GM21529 (cell line): ENCODE results near the gene NKAIN2.
A peak's percentile ranks its signal among the peaks of the same experiment; 100 is the strongest.

Source experiments
- ATAC-seq: cut with Tn5 transposase; IDR thresholded peaks from one replicate; pipeline ENCODE4 v1.9.1; 2021; ENCODE audit not compliant: unreplicated experiment

Gene NKAIN2

DNA sequence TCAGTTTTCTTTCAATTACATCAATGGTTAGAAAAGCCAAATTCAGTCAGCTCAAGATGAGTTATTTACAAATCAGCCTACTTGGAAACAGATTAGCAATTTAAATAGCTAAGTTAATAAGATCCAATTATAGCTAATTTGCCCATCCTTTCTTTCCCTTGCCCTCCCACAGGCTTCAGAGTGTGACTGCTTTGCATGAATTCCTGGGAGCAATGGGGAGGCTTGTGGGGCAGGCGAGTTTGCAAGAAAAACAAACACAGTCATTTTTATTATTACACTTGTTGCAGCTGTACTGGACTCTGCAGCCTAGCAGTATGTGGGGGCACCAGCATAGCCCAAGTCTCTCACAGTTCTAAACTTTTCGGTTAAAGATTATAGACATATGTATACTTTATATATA lies 219.0 kb downstream of the NKAIN2 start:
- ATAC-seq, result no peak

DNA sequence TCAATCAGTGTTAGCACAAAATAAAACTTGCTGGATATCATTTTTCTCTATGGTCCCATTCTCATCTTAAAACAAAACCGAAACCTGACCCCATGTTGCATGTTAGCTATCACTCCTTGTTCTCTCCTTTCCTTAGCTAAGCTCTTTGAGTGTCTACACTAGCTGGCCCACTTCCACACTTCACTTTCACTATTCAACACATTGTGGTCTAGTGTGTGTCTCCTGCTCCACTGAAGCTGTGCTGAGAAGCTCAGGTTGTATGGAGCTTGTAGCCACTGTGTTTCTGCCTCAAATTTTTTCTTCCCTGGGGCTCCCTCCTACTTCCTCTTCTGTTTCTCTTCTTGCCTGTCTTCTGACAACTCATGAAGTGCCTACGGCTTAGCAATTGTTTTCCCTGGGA lies 223.0 kb downstream of the NKAIN2 start:
- ATAC-seq, result no peak

DNA sequence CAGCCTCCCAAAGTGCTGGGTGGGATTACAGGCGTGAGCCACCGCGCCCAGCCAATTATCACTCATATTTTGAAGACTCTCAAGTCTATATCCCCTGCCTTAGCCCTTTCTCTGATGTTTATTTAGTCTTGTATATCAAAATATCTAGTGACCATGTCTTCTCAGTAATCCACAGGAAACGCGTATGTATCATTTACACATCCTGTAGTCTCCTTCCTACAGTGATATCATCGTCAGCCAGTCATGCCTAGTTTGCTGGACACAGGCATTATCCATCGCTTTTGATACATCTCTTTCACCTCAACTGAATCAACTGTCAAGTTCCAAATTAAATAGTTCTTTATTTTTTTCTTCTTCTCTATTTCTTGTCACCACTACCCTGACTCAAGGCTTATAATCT lies 223.7 kb downstream of the NKAIN2 start:
- ATAC-seq, result no peak

DNA sequence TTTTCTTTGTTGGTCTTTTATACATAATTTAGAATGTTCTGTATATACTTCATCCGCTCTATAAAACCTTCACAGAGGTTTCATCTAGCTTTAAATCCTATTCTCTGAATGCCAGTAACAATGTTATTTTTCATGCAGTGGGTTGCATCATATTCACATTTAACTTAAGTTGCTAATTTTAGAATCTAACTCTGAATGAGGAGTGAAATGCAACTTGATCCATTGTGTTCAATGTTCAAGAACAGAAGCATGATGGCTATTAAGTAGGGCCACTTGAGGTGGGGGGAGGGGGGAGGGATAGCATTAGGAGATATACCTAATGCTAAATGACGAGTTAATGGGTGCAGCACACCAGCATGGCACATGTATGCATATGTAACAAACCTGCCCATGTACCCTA lies 224.5 kb downstream of the NKAIN2 start:
- no peak for ATAC-seq

DNA sequence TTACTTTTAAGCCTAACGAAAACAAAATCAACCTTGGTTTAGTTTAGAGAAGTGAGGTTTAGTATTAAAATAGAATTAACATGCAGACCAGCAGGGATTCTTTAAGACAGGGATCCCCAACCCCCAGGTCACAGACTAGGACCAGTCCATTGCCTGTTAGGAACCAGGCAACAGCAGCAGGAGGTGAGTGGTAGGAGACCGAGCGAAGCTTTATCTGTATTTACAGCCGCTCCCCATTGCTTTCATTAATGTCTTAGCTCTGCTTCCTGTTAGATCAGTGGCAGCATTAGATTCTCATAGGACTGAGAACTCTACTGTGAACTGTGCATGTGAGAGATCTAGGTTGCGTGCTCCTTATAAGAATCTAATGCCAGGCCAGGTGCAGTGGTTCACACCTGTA lies 225.9 kb downstream of the NKAIN2 start:
- ATAC-seq, result no peak

DNA sequence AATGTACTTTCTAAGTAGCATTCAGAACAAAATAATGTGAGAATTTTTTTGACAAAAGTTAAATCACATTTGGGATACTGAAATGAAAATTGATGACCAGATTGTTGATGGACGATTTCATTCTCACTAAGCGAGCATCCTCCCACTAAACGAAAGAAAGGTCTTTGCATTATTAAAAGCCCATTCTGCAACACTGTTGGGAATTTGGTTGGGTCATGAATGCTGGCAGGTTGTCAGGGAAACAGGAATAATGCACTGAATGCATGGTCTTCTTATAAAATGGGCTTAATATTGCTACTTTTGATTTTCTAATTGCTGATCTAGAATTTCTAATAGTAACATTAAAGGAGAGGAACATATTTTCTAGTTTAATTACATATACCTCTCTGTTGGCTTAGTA lies 229.8 kb downstream of the NKAIN2 start:
- no peak for ATAC-seq

DNA sequence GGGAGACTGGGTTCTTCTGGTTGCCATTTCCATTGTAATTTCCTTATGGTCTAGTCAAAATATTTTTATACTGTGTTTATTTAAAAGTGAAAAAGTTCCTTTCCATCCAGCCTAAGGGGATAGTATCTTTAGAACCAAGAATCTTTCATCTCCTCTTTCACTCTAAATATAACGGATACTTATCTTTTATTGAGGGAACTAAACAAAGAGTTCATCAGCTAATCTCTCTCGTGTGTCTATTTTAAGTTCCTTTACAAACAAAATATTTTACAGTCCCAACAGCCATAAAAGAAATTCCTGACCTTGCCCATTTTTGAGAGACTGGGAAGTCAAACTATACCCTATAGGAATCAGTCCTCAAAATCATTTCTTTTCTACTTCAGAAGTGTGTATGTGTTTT lies 232.7 kb downstream of the NKAIN2 start:
- ATAC-seq, result no peak

DNA sequence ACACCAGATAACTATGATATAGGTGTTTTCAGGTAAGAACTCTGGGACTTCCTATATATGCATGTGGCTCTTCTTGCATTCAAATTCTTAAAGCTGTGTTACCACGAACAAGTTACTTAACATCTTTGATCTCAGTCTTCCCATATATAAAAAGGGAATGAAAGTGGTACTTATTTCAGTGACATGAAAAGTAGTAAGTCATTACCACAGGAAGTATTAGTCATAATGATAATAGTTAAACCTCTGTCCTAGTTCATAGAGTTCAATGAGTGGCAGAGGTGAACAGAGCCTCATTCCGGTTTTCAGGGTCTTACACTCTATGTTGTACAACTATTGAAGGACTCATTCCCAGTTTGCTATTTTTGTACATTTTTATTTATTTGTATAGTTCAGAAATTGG lies 237.0 kb downstream of the NKAIN2 start:
- ATAC-seq, result peak; percentile 93

DNA sequence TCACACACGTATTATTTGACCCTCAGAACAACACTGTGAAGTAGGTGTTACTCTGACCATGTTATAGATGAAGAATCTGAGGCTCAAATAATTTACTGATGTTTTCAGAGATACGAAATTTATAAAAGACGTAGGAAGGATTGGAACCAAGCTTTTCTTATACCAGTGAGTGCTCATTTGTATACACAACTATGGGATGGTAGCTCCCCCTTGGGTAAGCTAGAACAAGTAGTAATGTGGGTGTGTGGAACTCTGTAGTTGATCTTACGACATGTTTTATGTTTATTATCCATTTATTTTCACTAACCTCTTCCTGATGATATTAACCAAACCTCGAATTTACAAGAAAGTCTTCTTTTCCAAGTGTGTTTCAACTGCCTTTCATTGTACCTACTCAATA lies 248.5 kb downstream of the NKAIN2 start:
- no peak for ATAC-seq

DNA sequence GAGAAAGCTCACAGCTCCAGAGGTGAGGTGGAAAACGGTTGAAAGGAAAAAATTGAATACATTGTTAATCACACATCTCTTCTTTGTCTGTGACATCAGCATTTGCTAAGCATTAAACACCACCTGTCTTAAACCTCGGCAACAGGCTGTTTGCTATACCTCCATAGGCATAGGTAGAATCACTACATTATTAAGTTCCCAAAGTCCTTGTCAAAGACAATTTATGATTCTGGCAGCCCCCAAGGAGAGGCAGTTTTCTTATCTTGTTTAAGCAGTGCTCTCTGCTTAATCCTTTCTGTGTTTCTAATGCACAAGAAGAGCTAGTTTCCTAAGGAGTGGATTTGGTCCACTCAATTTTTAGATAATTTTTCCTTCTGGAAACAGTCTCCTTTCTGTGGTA lies 249.7 kb downstream of the NKAIN2 start:
- no peak for ATAC-seq

DNA sequence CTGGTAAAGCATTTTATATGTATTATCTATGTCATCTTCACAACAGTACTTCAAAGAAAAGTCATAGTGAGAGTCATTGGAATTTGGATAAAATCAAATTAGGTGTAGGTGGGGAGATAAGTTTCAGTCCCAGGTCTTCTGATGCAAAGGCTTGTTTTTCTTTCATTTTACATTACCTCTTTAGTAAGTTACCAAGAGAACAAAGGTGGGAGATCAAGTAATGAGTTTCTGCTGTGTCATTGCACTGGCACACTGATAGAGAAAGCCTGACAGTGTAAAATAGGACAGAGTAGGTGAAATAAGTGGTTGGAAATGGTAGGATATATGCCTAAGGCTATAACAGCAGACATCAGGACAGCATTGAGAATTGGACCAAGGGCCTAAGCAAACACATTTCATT lies 250.4 kb downstream of the NKAIN2 start:
- peak; percentile 54 for ATAC-seq

DNA sequence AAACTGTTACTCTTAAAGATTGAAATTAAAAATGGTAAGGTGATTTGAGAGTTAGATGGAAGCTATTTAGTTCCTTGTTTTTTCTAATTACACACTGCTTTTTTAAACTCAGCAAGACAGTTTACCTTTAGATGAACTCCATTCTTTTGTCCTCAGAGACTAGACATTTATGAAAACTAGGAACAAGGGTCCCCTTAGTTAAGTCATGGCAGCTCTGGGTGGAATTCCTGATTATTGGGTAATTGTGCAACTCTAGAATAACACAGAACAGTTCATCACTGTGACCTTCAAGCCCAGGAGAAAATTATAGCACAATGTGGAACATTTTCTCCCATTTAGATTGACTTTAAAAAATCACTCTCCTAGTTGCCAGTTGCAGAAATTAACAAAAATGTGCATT lies 251.7 kb downstream of the NKAIN2 start:
- no peak for ATAC-seq

DNA sequence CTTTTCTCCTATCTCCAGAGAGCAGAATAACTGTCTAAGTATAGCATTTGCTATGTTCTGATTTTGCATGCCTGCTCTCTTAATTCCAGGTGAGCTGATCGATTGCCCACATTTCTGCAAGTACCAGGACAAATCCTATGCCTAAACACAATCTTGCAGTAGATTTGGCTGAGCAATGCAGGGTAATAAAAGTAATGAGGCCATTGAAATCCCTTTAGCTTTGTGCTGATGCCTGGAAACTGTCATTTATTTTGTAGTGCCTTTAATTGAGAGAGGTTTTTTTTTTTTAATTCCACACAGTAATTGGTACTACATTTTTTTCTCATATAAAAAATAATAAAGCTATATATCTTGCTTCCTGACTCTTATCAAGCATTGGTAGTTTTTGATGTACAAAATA lies 252.3 kb downstream of the NKAIN2 start:
- ATAC-seq, result no peak

DNA sequence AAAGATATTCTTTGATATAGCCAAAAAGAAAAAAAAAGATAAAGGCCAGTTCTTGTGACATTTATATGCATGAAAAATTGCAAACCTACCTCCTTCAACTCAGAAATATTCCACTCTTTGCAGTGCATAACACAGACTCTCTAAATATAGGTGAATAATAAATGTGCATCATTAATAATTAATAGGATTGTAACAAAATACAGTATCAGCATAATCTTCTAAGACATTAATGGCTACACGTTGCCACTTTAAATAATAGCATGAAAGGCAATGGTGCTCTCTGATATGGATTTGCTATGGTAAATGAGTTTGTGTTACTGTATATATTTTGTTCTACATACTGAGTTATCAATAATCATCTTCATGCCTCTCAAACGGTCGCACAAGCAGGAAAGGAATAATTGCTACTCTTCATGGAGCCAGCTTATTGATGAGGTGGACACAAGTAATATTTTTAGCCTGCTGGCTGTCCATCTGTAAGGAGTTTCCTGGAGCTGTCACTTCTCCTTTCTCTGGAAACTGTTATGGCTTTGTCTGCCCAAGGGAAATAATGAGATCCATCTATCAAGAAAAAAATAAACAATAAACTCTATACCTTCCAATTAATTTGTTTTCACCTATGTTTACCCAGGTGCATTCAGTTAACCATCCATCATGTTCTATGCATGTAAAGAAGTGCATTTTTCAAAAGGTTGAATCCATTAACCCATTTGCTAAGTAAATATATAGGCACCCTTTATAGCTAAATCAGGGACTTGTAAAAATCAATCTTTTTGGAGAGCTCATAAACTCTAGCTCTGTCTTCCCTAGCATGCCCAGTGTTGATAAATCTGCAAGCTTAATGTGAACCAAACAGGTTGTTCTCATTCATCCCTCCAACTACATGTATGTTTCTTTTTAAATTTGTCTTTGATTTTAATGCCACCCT lies 253.0 kb downstream of the NKAIN2 start:
- ATAC-seq, result no peak

DNA sequence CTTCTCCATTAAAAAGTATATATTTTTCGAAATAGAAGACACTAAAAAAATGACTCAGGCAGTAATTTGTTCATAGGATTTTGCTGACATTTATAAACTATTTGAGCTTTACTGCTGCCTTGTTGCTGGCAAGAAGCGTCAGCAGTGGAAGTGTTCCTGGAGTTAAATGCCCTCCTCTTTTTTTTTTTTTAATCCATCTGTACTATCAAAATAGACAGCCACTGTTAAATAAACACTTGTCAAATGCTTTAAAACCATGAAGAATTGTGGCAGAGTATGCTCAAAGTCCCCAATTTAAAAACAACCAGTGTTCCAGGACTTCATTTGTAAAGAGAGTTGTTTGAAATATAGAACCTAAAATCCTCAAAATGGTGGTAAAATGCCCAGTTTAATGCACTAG lies 253.8 kb downstream of the NKAIN2 start:
- ATAC-seq, result no peak

DNA sequence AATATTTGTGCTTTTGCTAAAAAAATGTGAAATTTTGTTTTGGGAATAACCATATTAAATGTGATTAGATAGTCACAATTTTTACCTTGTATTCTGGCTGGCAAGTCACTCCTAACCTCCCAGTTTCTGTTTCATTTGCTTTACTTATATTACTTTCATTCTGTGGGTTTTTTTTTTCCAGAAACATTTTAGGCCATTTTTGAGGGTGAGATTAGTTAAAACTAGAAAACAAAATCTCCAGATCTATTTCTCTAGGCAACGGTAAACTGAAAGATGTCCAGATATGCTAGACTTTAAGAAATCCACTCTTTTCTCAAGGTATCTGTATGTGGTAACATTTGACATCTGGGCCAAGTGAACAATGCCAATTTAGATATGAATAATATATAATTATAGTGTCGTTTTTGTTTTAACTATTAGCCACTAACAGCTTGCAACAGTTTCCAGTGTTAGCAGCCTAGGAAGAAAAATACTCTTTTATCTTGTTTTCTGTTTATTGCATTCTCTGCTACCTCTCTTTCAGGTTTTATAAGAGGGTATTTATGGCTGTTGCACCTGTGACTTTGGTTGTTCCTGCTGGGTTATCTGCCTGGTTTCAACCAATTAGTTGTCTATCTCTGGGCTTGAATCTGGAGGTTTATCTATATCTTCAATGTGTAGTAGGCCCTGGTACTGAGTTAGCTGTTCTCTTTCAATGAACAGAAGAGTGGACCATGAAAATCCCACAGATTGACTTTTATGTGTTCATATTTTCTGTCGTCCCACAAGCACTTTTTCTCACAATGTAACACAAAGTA lies 260.9 kb downstream of the NKAIN2 start:
- no peak for ATAC-seq

DNA sequence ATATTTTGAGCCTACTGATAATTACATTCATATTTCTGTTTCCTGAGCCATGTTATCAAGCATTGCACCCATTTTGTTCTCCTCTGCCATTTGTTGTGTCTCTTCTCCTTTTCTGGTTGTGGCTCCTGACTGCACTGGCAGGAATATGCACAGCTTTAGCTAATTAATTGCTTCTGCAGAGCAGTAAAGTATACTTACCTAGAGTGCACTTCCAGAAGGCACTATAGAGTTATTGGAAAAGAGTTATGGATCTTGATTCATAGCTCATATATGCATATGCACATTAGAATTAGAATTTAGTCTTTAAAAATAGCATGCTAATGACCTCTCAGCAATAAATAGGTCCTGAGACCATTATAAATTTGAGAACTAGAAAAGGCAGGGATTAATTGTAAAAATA lies 262.6 kb downstream of the NKAIN2 start:
- no peak for ATAC-seq

DNA sequence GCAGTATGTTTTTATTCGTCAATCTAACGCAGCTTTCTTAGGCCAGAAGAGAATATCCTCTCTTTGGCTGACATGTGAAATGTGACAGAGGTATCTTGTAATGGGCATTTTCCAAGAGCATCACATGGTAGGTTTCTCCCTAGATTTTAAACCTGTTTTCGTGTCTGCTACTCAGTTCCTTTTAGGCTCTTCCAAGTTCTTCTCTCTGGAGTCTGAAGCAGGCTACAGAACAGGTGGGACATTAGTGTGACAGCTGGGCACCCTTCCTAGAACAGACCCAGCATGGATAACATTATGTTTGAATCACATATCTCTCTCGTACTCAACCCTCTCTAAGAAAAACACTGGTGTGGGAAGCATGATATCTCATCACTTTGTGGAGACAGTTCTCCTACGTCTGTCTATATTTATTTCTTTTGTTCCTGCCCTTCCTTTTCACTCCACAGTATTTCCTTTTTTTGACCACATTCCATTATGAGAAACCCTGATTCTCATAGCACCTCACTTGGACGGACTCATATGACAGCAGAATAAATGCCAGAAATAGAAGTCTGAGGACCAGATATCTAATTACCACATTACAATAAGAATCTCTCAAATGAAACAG lies 263.4 kb downstream of the NKAIN2 start:
- no peak for ATAC-seq

DNA sequence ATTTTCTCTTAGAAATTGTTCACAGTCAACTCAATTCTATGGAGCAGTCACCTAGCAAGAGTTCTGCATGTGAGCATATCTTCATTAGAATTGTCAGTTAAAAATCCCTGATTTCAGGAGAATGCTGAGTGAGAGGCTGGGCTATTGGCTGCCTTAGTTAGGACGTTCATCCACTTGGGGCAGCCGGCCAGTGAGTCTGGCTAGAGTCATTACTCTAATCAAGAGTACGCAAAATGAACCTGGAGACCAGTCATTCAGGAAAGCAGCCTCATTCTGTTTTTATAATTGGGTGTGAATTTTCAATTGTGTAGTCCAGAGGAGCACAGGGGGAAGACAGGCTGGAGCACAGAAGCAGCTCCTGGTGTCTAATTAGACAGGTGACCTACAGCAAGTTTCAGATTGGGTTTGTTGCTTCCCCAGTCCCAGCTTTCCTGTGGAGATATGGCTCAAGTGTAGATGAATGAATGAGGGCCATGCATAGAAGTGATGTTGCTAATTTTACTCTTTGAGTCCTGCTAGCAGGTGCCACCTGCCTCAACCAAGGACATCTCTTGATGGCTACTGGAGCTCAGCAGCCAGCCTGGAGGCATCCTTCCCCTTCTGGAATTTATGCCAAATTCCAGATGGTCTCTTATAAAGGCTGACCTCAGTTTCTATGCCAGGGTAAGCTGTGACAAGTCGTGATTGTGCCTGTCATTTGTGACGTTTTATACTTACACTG lies 265.7 kb downstream of the NKAIN2 start:
- ATAC-seq, result no peak

DNA sequence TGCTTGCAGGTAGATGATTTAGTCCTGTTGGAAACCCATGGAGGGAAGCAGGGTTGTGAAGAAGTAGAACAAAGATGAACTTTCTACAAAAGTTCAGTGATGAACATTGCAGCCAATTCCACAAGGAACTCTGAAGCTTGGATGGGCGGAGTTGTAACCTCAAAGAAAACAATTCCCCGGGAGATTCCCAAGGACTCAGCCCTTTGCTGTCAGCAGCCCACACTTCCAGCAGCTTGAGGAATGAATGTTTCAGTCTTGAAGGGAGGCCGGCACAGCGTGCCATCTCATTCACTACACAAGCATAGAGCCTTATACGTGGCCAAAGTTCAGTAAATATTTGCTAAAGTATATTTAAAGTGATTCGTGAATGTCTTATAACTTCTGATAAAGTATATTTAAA lies 269.4 kb downstream of the NKAIN2 start:
- no peak for ATAC-seq
